Measurements from ENCODE around the gene PNPO.

Gene PNPO

GRCh38 chr17:47975189-47975822, 33.9 kb downstream of the PNPO start:
- DNase-seq (ENCODE audit: low read depth), result no peak
- H3K4me3 ChIP-seq (ENCODE audit: low read depth, low read length), result no peak overlapping the region
- no peak for TF ChIP-seq CTCF (conservative IDR thresholded peaks at IDR 0.05; ENCODE audit: low read depth, low read length)

- TF ChIP-seq CTCF (conservative IDR thresholded peaks at IDR 0.05; ENCODE audit: low read depth, low read length), result no peak
- no peak overlapping the region for H3K4me3 ChIP-seq (ENCODE audit: low read depth, low read length)
- DNase-seq (ENCODE audit: low read depth), result no peak
Observed at GRCh38 chr17:47975823-47976205, 34.4 kb downstream of the PNPO start.

GRCh38 chr17:47978324-47978723, 37.0 kb downstream of the PNPO start:
- H3K4me3 ChIP-seq (ENCODE audit: low read depth, low read length), result no peak overlapping the region
- peak; percentile 86 for TF ChIP-seq CTCF (conservative IDR thresholded peaks at IDR 0.05; ENCODE audit: low read depth, low read length)
- DNase-seq (ENCODE audit: low read depth), result peak; percentile 75

- DNase-seq (ENCODE audit: low read depth), result no peak
- H3K4me3 ChIP-seq (ENCODE audit: low read depth, low read length), result no peak overlapping the region
- no peak for TF ChIP-seq CTCF (conservative IDR thresholded peaks at IDR 0.05; ENCODE audit: low read depth, low read length)
Observed at GRCh38 chr17:47980541-47980940, 39.2 kb downstream of the PNPO start.

GRCh38 chr17:47981462-47981861, 40.1 kb downstream of the PNPO start:
- no peak overlapping the region for H3K4me3 ChIP-seq (ENCODE audit: low read depth, low read length)
- no peak for DNase-seq (ENCODE audit: low read depth)
- TF ChIP-seq CTCF (conservative IDR thresholded peaks at IDR 0.05; ENCODE audit: low read depth, low read length), result no peak

GRCh38 chr17:47982091-47982617, 40.8 kb downstream of the PNPO start:
- no peak for DNase-seq (ENCODE audit: low read depth)
- TF ChIP-seq CTCF (conservative IDR thresholded peaks at IDR 0.05; ENCODE audit: low read depth, low read length), result no peak

More at GRCh38 chr17:47982091-47982617, 40.8 kb downstream of the PNPO start:
- no peak overlapping the region for H3K4me3 ChIP-seq (ENCODE audit: low read depth, low read length)

All from choroid plexus epithelial cell (primary cell).